ENCODE data around the gene ZNF365. TPM values are rescaled to one million over a fixed set of nuclear protein-coding genes. Genes with fewer than 3 reads are reported as not detected.
A peak's percentile ranks its signal among the peaks of the same experiment; 100 is the strongest.

ZNF365 gene
- total RNA-seq, 4 donors from 2014 or later = 1.3 TPM; not detected in 3

GRCh38 chr10:62443866-62444265, 69.7 kb downstream of the ZNF365 start:
- DNase-seq = no peak
- intact Hi-C loops (cut with DNase I; ENCODE audit: low total_unique reads) = no loop called here
- H3K9me3 ChIP-seq = no peaks in the 10 kb centered on the region

GRCh38 chr10:62446627-62447026, 72.5 kb downstream of the ZNF365 start:
- Histone ChIP-seq H3K27me3 (no peaks in the 10 kb centered on the region), H3K4me1 (no peaks in the 10 kb centered on the region), H3K9me3 (no peaks in the 10 kb centered on the region), H3K36me3 (no peaks in the 10 kb centered on the region), H3K27ac (peak overlapping the region in 1 of 2 donors; percentile 18), H3K4me3 (no peak overlapping the region)
- intact Hi-C loops (cut with DNase I; ENCODE audit: low total_unique reads) = no loop called here
- DNase-seq = no peak
- TF ChIP-seq POLR2A (IDR thresholded peaks at IDR 0.05) = no peak
- no peak for TF ChIP-seq CTCF (IDR thresholded peaks at IDR 0.05)

More at GRCh38 chr10:62443866-62444265, 69.7 kb downstream of the ZNF365 start:
- H3K4me1 ChIP-seq = no peaks in the 10 kb centered on the region
- H3K36me3 ChIP-seq = no peaks in the 10 kb centered on the region
- TF ChIP-seq CTCF (IDR thresholded peaks at IDR 0.05) (no peak), POLR2A (IDR thresholded peaks at IDR 0.05) (no peak)
- H3K27ac ChIP-seq = no peak overlapping the region
- no peaks in the 10 kb centered on the region for H3K27me3 ChIP-seq
- H3K4me3 ChIP-seq = no peak overlapping the region

GRCh38 chr10:62450912-62451610, 76.9 kb downstream of the ZNF365 start:
- Histone ChIP-seq H3K9me3 (no peaks in the 10 kb centered on the region), H3K4me1 (peaks cover 0 to 4% of the 10 kb centered on the region in 2 donors), H3K27me3 (no peaks in the 10 kb centered on the region), H3K36me3 (no peaks in the 10 kb centered on the region), H3K4me3 (no peak overlapping the region), H3K27ac (no peak overlapping the region)
- intact Hi-C loops (cut with DNase I; ENCODE audit: low total_unique reads) = no loop called here
- no peak for TF ChIP-seq POLR2A (IDR thresholded peaks at IDR 0.05)
- no peak for TF ChIP-seq CTCF (IDR thresholded peaks at IDR 0.05)
- no peak for DNase-seq

GRCh38 chr10:62451611-62451975, 77.4 kb downstream of the ZNF365 start:
- no peak for DNase-seq
- intact Hi-C loops (cut with DNase I; ENCODE audit: low total_unique reads) = no loop called here
- H3K4me1 ChIP-seq = peaks cover 0 to 4% of the 10 kb centered on the region in 2 donors
- H3K36me3 ChIP-seq = no peaks in the 10 kb centered on the region
- H3K9me3 ChIP-seq = no peaks in the 10 kb centered on the region
- H3K27me3 ChIP-seq = no peaks in the 10 kb centered on the region
- H3K27ac ChIP-seq = no peak overlapping the region
- TF ChIP-seq POLR2A (IDR thresholded peaks at IDR 0.05) (no peak), CTCF (IDR thresholded peaks at IDR 0.05) (no peak)
- H3K4me3 ChIP-seq = no peak overlapping the region

Small RNA genes within 50 kb of the gene (small RNA-seq; reads per million reads assigned to genes)
- not detected for gene RN7SL591P

Other genes starting within 250 kb of the ZNF365 start
- gene RTKN2, start 105.5 kb upstream of the ZNF365 start, total RNA-seq = 10 to 100 TPM in 1 of 4 donors, not detected in 3; 12.0 TPM

Measured in uterus (tissue), 4 donors.